AG04449 (cell line): ENCODE results near the gene CHRNA9.

Experiments
- CTCF ChIA-PET: fragments of 350-600 bp; formaldehyde crosslinking; extraction: SDS; loops from one replicate; lab custom pipeline; 2021; ENCODE audit warnings: antibody characterized with exemption; lab: Yijun Ruan, JAX
- POLR2A ChIA-PET: fragments of 400-600, 350-600 bp; formaldehyde crosslinking; extraction: SDS; loops from one replicate; lab custom pipeline; 2020; ENCODE audit warnings: antibody characterized with exemption, inconsistent platforms; lab: Yijun Ruan, JAX
- DNase-seq: peaks from one replicate; pipeline ENCODE4 v3.0.0-alpha.2; 2010; ENCODE audit warnings: low read depth, low spot score
- H3K4me3 ChIP-seq: 2 replicates; pipeline ENCODE4 v1.5.1; 2011; ENCODE audit warnings: low read depth, mild to moderate bottlenecking, control low read depth, low read length
- CTCF ChIP-seq: IDR thresholded peaks from one replicate; pipeline ENCODE4 v1.5.1; 2011; ENCODE audit warnings: mild to moderate bottlenecking, moderate library complexity, low read length, control low read depth, inconsistent platforms; ENCODE audit not compliant: insufficient read depth; ENCODE audit errors: missing control alignments

Gene CHRNA9

GRCh38 chr4:40325406-40326019 is 9.6 kb upstream of the CHRNA9 start:
- ChIA-PET CTCF (interaction anchor here (0.6 to 5.7 kb wide), 31 partner anchors 8 to 563 kb away, joined by 3 to 62 read pairs (median 5); partner anchors contain the start of genes CHRNA9 and N4BP2), POLR2A (interaction anchor here (0.7 kb wide), 1 partner anchor 269 kb away, joined by 4 read pairs; the partner anchor contains the start of gene N4BP2)
- peak; percentile 75 for TF ChIP-seq CTCF
- H3K4me3 ChIP-seq, result no peak overlapping the region
- DNase-seq, result no peak

GRCh38 chr4:40327340-40327739 is 7.8 kb upstream of the CHRNA9 start:
- no peak overlapping the region for H3K4me3 ChIP-seq
- TF ChIP-seq CTCF, result no peak
- DNase-seq, result no peak
- ChIA-PET POLR2A (no interaction called here), CTCF (interaction anchor here (1.1 to 5.7 kb wide), 6 partner anchors 8 to 178 kb away, joined by 3 to 62 read pairs (median 6); partner anchors contain the start of gene CHRNA9)

GRCh38 chr4:40328383-40328782 is 6.8 kb upstream of the CHRNA9 start:
- ChIA-PET POLR2A (no interaction called here), CTCF (interaction anchor here (1.3 to 5.7 kb wide), 3 partner anchors 11 to 272 kb away, joined by 3 to 62 read pairs (median 3); no protein-coding TSS in a partner anchor)
- DNase-seq, result no peak
- no peak overlapping the region for H3K4me3 ChIP-seq
- TF ChIP-seq CTCF, result no peak

GRCh38 chr4:40329805-40330204 is 5.3 kb upstream of the CHRNA9 start:
- DNase-seq, result no peak
- TF ChIP-seq CTCF, result no peak
- ChIA-PET CTCF (interaction anchor here (5.7 kb wide), 1 partner anchor 13 kb away, joined by 62 read pairs; no protein-coding TSS in a partner anchor), POLR2A (no interaction called here)
- H3K4me3 ChIP-seq, result no peak overlapping the region

- POLR2A ChIA-PET, result no interaction called here
- CTCF ChIA-PET, result interaction anchor here (1.0 to 5.7 kb wide), 3 partner anchors 9 to 13 kb away, joined by 4 to 62 read pairs (median 32); no protein-coding TSS in a partner anchor
- no peak for TF ChIP-seq CTCF
- no peak overlapping the region for H3K4me3 ChIP-seq
- no peak for DNase-seq
These were observed 4.6 kb upstream of the CHRNA9 start for GRCh38 chr4:40330536-40330935.

GRCh38 chr4:40331101-40331745 is 3.9 kb upstream of the CHRNA9 start:
- ChIA-PET POLR2A (interaction anchor here (0.7 kb wide), 1 partner anchor 10 kb away, joined by 3 read pairs; no protein-coding TSS in a partner anchor), CTCF (interaction anchor here (1.0 to 5.4 kb wide), 4 partner anchors 8 to 20 kb away, joined by 4 to 32 read pairs (median 8); no protein-coding TSS in a partner anchor)
- H3K4me3 ChIP-seq, result no peak overlapping the region
- TF ChIP-seq CTCF, result no peak
- DNase-seq, result no peak
